NCI-H1417 treated with DMSO at 0.1 percent for 48 hours (cell line): ENCODE measurements around the gene DHX8.

Source experiments
- DNase-seq: peaks from one replicate; lab custom pipeline; 2025; lab: John Stamatoyannopoulos, UW

Gene DHX8

DNA sequence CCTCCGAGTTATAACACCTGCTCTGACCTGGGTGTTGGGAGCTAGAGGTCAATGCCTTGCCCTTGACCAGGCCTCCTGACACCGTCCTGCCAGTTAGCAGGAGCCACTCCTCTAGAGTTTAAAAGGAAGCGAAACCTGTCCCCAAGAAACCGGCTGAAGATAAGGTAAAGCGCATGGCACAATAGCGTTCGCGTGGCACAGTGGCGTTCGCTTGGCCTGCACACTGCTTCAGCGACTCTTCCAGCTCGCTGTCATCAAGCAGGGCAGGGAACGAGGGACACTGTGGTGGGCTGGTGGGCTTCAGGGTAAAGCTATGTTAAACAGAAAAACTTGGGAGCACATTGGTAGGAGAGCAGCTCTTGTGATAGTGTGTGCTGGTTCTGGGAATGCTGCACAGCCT lies 90.6 kb downstream of the DHX8 start:
- no peak for DNase-seq

DNA sequence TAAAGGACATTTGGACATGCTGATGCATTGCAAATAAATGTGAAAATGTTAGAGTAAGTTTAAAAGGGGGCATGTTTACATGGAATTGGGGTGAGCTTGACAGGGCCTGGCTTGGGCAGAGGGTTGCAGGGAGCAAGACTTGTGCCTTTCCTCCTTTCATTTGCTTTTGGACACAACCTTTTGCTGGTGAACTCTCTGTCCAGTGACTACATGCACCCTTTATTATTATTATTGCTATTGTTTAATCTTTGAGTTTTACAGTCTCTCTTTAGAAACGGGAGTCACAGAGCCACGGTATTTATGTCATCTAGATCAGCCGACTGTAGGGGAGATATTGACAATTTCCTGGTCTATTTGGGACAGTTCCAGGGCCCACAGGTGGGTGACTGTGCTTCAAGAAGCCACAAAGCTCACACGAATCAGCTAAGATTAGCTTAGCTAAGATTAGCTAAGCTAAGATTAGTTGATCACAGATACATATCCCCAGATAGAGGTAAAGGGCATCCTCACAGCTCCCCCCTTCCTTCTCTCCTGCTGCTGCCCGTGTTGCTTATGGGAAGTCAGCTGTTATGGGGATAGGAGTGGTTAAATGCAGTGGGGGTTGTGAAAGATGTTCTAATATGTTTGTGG lies 91.2 kb downstream of the DHX8 start:
- no peak for DNase-seq
